ENCODE data around the gene RNF146.

- TF ChIP-seq EZH2 (IDR thresholded peaks at IDR 0.05; ENCODE audit: insufficient read depth, poor library complexity, severe bottlenecking) (no peak), EZH2phosphoT487 (IDR thresholded peaks at IDR 0.05; ENCODE audit: insufficient read depth, low read depth) (no peak)
These were observed 61.5 kb downstream of the RNF146 start for GRCh38 chr6:127328043-127328609.

All from GM23248 (cell line).